Retina (tissue), 1 donor: ENCODE results near the gene RINL.

ENCODE experiments used
- DNase-seq: peaks from one replicate; pipeline ENCODE4 v3.0.0-alpha.2; 2016

The RINL gene

DNA sequence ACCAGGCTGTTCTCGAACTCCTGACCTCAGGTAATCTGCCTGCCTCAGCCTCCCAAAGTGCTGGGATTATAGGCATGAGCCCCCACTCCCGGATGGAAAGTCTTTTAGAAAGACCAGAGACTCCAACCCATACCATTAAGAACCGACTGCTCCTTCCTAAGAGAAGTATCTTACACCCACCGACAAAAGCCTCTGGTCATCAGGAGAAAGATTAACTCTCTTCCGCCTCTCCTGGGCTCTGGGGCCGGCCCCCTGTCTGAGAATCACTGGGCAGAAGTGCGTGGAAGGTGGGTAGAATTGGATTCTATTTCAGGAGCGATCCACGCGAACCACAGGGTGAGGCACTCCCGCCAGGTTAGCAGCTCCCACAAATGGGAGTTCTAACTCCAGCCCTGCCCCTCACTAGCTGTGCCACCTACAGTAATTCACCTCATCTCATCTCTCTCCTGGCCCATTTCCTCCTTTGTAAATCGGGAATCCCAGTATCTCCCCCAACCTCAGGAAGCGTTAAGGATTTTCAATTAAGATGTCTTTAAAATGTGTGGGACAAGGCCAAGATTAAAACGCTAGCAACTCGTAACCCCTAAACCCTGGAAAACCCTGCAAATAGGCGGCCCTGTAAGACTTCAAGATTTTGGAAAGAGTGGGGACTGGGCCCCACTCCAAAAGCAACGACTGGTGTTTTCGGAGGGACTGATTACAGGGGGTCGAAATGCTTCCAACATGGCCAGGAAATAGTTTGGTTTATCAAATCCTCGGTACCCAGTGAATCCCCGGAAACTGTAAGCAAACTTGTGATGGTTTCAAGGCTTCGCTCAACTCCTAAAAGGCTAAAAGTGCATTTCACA, 29.6 kb downstream of the RINL start:
- DNase-seq, result no peak

DNA sequence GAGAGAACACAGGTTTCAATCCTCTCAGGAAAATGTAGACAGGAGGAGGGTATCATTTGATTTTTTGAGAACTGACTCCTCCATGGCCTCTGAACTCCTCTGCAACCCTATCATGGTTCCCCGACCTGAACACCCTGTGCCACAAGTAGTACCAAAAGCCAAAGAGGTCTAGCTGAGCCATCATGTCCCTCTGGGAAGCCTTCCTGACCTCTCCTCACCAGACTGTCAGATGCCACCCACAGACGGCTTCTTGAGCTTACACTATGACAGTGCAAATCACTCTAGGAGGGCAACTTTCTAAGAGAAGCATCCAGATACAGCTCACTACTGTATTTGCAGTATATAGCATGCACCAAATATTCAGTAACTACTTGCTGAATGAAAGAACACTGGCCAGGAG, 32.0 kb downstream of the RINL start:
- DNase-seq, result no peak

GRCh38 chr19:38845374-38846024, 32.6 kb downstream of the RINL start:
- no peak for DNase-seq

DNA sequence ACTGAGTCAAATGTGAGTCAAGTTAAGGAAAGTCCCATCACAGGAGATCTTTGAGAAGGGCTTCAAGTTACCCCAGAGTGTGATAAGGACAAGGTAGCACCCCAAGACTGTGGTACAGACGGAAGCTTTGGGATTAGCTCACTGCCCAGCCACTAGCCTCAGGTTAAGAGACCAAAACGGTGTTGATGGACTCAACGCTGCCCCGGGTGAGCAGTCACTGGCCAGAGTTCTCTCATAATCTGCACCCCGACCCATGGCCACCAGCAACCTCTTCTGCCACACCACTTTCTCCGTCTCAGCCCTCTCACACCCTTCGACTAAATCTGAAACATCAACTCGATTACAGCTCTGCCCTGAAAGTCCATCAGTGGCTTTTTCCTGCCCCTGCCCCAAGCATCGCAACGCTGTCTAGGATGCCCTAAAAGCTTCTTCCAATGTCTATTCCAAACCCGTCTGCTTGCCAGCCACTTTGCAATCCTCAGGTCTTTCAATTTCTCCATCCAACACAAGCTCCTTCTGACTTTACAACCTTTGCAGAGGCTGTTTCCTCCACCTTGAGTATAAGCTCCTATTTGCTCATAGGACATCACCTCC, 33.9 kb downstream of the RINL start:
- DNase-seq, result no peak

GRCh38 chr19:38843175-38843758, 34.8 kb downstream of the RINL start:
- no peak for DNase-seq

DNA sequence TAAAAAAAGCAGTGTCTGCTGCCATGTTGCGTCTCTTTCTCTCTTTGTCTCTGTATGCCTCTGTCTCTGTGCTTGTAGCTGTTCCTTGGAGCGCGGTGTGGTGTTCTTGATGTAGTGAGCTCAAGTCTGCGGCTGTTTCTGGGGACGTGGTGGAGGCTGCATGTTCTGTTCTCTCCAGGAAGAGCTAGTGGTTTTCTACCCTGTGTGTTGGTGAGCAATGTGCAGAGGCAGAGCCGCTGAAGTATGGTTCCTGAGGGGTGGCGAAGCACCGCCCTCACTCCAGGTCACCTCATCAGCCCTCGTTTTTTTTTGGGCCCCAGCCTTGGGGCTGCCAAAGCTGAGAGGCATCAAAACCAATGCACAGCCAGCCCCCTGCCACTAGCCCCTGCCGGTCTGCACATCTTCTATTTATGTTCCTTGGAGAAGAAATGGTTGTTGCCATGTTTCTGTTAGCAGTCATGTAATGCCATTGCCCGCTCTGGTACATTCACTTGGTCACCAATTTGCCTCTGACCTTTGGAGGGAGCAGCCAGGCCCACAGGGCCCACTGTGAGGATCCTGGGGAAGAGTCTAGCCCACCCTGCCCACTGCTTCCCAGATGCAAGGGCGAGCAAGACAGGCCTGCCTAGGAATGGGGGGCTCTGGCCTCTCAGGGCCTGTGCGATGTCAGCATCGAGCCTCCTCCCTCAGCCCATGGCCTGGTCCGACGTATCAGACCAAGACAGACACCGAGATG, 35.5 kb downstream of the RINL start:
- DNase-seq, result no peak

DNA sequence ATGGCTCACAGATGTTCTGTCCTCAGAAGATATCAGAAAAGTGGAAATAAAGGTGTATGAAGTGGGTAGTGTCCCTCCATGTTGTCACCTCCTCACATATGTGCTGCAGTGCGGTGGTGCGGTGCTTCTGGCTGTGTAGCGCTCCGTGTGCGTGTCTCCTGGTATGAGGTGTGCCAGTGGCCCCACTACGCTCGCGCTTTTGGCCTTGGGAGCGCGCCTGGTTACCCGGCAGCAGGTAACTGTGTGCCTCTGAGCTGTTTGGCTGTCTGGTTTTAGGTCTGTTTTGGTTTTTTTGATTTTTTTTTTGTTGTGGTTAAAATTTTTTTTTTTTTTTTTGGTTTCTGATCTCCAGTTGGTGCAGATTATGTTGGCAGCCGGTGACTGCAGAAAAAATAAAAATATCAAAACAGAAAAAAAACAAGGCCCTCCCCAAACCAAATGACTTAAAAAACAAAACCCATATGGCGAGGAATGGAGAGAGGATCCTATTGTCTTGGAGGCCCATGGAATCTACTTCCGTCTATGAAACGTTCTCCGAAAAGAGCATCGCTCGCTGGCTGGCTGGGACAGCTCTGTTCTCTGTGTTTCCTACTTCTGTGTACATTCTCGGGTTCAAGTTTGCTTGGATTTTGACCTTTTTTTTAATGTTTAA, 36.2 kb downstream of the RINL start:
- no peak for DNase-seq

- no peak for DNase-seq
Observed at GRCh38 chr19:38841180-38841766, 36.8 kb downstream of the RINL start.

- DNase-seq, result no peak
Observed at GRCh38 chr19:38840583-38840968, 37.5 kb downstream of the RINL start.

DNA sequence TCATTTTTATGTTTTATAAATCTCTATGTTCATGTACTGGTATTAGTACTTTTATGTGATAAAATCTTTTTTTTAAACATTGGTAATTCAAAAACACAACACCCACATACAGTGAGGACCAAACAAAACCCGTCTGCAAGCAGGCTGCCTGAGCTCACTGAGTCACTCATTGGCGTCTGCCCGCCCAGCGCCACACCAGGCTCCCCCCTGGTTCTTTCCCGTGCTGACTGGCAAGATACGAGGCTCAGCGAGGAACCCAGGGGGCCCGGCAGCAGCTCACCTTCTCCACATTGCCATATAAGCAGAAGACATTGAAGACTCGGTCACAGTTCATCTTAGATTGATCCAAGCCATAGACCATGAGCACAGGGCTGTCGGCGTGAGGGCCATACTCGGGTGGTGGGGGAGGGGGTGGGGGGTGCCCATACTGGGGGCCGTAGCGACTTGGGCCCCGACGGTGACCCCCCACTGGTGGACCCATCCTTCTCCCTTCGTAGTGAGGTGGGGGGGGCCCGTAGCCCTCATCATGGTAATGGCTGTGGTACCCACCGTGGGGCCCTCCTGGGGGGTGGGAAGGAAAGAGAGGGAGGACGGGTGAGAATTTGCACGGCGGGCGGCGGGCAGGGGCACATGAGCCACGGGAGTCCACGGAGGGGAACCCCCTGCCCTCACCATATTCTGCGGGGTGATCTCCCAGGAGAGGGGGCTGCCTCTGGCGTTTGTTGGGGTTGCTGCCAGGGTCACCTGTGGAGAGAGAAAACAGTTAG, 38.1 kb downstream of the RINL start:
- no peak for DNase-seq

- DNase-seq, result no peak
Observed at GRCh38 chr19:38838986-38839761, 38.9 kb downstream of the RINL start.

DNA sequence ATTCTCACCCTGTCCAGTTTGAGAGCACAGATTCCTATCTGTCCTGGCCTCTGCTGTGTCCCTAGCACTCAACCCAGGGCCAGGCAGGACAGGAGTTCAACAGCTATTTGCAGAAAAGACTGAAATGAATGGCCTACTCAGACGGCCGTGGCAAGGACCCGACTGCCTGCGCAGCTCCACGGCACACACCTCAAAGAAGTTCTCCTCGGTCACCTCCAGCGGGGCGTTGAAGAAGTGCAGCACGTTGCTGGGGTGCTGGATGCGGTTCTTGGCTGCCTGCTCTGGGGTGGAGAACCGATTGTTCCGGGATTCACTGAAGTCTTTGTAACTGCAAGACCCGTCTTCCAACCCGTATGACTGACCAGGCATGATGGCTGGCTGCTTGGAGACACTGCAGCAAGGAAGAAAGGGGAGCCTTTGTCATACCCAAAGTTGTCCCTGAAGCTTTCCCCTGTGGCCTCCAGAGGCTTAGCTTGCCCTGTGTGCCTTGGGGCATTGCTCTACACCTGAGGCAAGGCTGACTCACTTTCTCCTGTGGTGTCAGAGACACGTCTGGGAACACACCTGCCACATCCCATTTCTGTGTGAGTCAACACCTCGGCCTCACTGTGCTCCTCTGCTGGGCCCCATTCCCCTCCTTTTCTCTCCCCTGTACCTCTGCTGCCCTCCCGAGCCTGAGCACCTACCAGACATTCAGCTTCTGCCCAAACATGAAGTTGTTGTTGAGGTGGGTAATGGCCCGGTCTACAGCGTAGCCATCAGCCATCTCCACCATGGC, 39.7 kb downstream of the RINL start:
- no peak for DNase-seq

DNA sequence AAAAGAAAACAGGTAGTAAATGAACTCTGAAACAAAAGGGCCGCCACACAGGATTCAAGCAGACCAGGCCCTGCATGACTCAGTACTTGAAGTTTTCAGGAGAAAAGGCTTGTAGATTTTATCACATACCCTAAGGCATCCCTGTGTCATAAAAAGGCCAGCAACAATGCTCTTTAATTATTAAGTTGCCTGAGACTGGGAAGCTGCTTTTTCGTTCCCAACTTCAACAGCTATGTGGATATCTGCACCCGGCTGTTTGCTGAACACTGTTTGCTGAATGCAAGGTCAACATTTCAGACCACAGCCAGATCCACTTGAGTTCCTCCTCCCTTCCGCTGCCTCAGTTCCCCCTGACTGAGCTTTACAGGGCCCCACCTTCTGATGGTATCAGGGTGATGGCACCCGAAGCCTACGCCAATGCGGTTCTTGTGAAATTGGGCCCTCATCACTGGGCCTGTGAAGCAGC, 40.4 kb downstream of the RINL start:
- no peak for DNase-seq

GRCh38 chr19:38836983-38837626, 41.0 kb downstream of the RINL start:
- DNase-seq, result no peak

- no peak for DNase-seq
Observed at GRCh38 chr19:38836159-38836982, 41.7 kb downstream of the RINL start.

DNA sequence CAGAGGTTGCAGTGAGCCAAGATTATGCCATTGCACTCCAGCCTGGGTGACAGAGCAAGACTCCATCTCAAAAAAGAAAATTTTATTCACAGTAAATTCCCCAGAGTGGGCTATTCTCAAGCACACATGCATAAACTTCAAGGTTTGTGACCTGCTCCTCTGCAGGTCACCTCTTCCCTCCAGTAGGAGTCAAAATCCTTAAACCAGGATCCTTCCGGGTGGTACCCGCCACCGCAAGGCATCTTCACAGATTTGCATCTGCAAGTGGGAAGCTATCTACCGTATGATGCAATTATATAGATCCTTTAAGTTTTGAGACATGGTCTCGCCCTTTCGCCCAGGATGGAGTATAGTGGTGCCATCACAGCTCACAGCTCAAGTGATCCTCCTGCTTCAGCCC, 43.5 kb downstream of the RINL start:
- DNase-seq, result no peak

DNA sequence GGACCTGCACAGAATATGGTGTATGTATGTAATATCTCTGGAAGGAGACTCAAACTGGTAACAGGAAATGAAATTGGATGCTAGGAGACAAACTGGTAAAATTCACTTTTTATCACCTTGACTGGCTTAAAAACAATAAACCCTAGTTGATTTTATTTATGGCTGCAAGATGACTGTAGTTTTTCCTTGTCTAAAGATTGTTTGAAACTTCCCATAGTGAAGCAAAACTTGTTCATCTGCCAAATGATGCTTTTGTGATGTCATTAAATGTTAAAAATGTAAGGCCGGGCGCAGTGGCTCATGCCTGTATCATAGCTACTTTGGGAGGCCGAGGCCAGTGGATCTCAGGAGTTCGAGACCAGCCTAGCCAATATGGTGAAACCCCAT, 44.0 kb downstream of the RINL start:
- no peak for DNase-seq

- no peak for DNase-seq
Observed at GRCh38 chr19:38833092-38833425, 45.0 kb downstream of the RINL start.
